Calu3 (cell line): ENCODE measurements around the gene IL25. TPM values are rescaled to one million over a fixed set of nuclear protein-coding genes. Genes with fewer than 3 reads are reported as not detected.

Experiments used
- BruUV-seq: library from RNA; stranded (reverse); fragments of 400-500 nt; replicated peaks from 2 replicates; lab custom pipeline; 2021; lab: Mats Ljungman, UMichigan
- CTCF ChIA-PET: fragments of 300-600 bp; sonication (Branson Sonifier 250); formaldehyde crosslinking; loops from one replicate; lab custom pipeline; 2022; ENCODE audit warnings: antibody characterized with exemption; lab: Charles Lee
- DNase-seq: peaks from one replicate; pipeline ENCODE4 v3.0.0; 2022
- H3K27ac Mint-ChIP-seq: one replicate; pipeline ENCODE4 v1.8.0; 2022; ENCODE audit warnings: mixed read lengths; ENCODE audit not compliant: unreplicated experiment
- H3K27me3 Mint-ChIP-seq: one replicate; pipeline ENCODE4 v1.8.0; 2022; ENCODE audit warnings: mixed read lengths; ENCODE audit not compliant: unreplicated experiment
- H3K36me3 Mint-ChIP-seq: one replicate; pipeline ENCODE4 v1.8.0; 2022; ENCODE audit warnings: mild to moderate bottlenecking, moderate library complexity, mixed read lengths; ENCODE audit not compliant: insufficient read depth, unreplicated experiment
- H3K4me1 Mint-ChIP-seq: one replicate; pipeline ENCODE4 v1.8.0; 2022; ENCODE audit warnings: mild to moderate bottlenecking, low read depth, mixed read lengths; ENCODE audit not compliant: unreplicated experiment
- H3K4me3 Mint-ChIP-seq: one replicate; pipeline ENCODE4 v1.8.0; 2022; ENCODE audit warnings: mild to moderate bottlenecking, low read depth, moderate library complexity, mixed read lengths; ENCODE audit not compliant: unreplicated experiment
- H3K9me3 Mint-ChIP-seq: one replicate; pipeline ENCODE4 v1.8.0; 2022; ENCODE audit warnings: low read depth, mixed read lengths; ENCODE audit not compliant: unreplicated experiment
- CTCF ChIP-seq: fragments of 200-600 bp; IDR thresholded peaks from one replicate; pipeline ENCODE4 v1.8.0; 2022; ENCODE audit warnings: antibody characterized with exemption; ENCODE audit not compliant: unreplicated experiment
- intact Hi-C: fragments of 100-400 bp; cut with micrococcal nuclease; formaldehyde crosslinking; loops from one replicate; pipeline ENCODE4 v1.10.0; 2022; ENCODE audit not compliant: unreplicated experiment
- total RNA-seq: library from RNA; stranded (reverse); gene quantifications from 2 replicates; pipeline ENCODE4 v1.2.3, GENCODE V29; 2022

The IL25 gene
- total RNA-seq, 1 experiment from 2014 or later, result not detected

- no peak for TF ChIP-seq CTCF
- Mint-ChIP-seq H3K4me3 (no peak overlapping the region), H3K9me3 (no peaks in the 10 kb centered on the region), H3K4me1 (no peaks in the 10 kb centered on the region), H3K27ac (no peak overlapping the region), H3K27me3 (peaks cover 95% of the 10 kb centered on the region), H3K36me3 (no peaks in the 10 kb centered on the region)
- no peak for DNase-seq
- CTCF ChIA-PET, result no interaction called here
- intact Hi-C loops, result no loop called here
- BruUV-seq, result no TSS peak
Measured at GRCh38 chr14:23405096-23405495, 32.5 kb downstream of the IL25 start.

GRCh38 chr14:23405516-23406025 is 33.0 kb downstream of the IL25 start:
- Mint-ChIP-seq H3K9me3 (no peaks in the 10 kb centered on the region), H3K4me1 (no peaks in the 10 kb centered on the region), H3K27ac (no peak overlapping the region), H3K36me3 (no peaks in the 10 kb centered on the region), H3K27me3 (peaks cover 97% of the 10 kb centered on the region), H3K4me3 (no peak overlapping the region)
- intact Hi-C loops, result no loop called here
- no TSS peak for BruUV-seq
- TF ChIP-seq CTCF, result no peak
- DNase-seq, result no peak
- CTCF ChIA-PET, result no interaction called here

GRCh38 chr14:23406244-23406643 is 33.6 kb downstream of the IL25 start:
- Mint-ChIP-seq H3K4me3 (no peak overlapping the region), H3K27me3 (peaks cover 100% of the 10 kb centered on the region), H3K4me1 (no peaks in the 10 kb centered on the region), H3K9me3 (no peaks in the 10 kb centered on the region), H3K36me3 (no peaks in the 10 kb centered on the region), H3K27ac (no peak overlapping the region)
- intact Hi-C loops, result no loop called here
- no peak for DNase-seq
- CTCF ChIA-PET, result no interaction called here
- TF ChIP-seq CTCF, result no peak
- BruUV-seq, result no TSS peak

- no peak for TF ChIP-seq CTCF
- DNase-seq, result no peak
- BruUV-seq, result no TSS peak
- CTCF ChIA-PET, result no interaction called here
- Mint-ChIP-seq H3K36me3 (no peaks in the 10 kb centered on the region), H3K27me3 (peaks cover 100% of the 10 kb centered on the region), H3K4me1 (no peaks in the 10 kb centered on the region), H3K9me3 (no peaks in the 10 kb centered on the region), H3K27ac (no peak overlapping the region), H3K4me3 (no peak overlapping the region)
- intact Hi-C loops, result no loop called here
Measured at GRCh38 chr14:23406725-23407355, 34.2 kb downstream of the IL25 start.
